OCI-M2 (cell line): ENCODE measurements around the gene SOX15.
"Not testable (repeated sequence)": the region's sequence is repeated elsewhere in the genome, so short reads cannot be mapped to it uniquely, and the experiment has no call there.

Experiments
- DNase-seq: peaks from one replicate; lab custom pipeline; 2025; ENCODE audit not compliant: unreplicated experiment; lab: John Stamatoyannopoulos, UW

The SOX15 gene

DNA sequence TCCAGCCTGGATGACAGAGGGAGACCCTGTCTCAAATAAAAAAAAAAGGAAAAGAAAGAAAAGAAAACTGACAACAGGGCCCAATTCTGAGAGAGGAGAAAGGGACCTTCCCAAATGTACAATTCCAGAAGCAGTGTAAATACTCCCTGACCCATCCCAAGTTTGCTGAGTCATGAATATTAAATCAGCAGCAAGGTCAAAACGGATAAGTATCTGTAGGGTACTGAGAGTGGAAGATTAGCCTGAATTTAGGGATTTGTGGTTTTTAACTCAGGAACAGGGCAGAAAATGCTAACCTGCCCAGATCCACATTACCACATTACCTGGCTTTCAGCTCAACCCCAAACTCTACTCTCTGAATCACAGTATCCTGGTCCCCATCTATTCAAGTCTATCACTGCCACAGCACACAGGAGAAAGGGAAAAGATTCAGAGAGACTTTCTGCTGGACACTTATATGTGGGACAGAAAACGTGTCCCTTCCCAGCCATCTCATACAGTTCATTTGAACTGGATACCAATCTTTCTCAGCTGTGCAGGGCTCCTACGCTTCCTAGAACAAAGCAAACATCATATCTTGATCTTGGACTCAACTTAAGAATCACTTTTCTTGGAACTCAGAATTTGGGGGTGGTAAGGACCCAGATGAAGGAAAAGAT is 21.9 kb upstream of the SOX15 start:
- DNase-seq, result no peak

- DNase-seq, result no peak
These were observed 20.7 kb upstream of the SOX15 start for GRCh38 chr17:7610641-7611040.

- DNase-seq, result no peak
These were observed 16.4 kb upstream of the SOX15 start for GRCh38 chr17:7606280-7606679.

- not testable (repeated sequence) for DNase-seq
These were observed 7.7 kb upstream of the SOX15 start for GRCh38 chr17:7597561-7597960.

- no peak for DNase-seq
These were observed 3.4 kb upstream of the SOX15 start for GRCh38 chr17:7593296-7593695.

DNA sequence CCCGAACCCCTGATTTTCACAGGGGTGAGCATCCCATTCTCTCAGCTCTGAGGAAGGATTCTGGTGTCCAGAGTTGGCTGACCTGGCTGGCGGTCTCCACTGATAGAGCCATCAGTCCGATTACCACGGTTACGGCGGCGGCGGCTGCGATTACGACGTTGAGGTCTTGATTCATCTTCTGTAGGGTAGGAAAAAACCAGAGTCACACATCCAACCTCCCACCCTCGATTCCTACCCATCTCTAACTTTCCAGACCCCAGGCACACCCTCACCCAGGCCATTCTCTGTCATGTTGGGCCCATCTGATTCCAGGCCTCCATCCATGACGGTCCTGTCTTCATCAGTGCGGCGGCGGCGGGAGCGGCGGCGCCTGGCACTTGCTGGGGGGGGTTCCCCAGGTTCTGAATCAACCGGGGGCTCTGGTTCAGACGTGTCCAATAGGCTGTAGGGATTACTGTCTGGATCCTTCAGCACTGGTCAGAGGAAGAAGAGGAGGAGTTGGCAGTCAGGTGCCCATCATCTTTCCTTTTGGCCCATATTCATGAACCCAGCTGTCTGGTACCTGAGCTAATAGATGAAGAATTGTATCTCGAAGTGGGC is 2.6 kb upstream of the SOX15 start:
- no peak for DNase-seq

- DNase-seq, result no peak
These were observed 1.7 kb upstream of the SOX15 start for GRCh38 chr17:7591596-7591995.

GRCh38 chr17:7590743-7591142 is 849 bp upstream of the SOX15 start:
- DNase-seq, result no peak

DNA sequence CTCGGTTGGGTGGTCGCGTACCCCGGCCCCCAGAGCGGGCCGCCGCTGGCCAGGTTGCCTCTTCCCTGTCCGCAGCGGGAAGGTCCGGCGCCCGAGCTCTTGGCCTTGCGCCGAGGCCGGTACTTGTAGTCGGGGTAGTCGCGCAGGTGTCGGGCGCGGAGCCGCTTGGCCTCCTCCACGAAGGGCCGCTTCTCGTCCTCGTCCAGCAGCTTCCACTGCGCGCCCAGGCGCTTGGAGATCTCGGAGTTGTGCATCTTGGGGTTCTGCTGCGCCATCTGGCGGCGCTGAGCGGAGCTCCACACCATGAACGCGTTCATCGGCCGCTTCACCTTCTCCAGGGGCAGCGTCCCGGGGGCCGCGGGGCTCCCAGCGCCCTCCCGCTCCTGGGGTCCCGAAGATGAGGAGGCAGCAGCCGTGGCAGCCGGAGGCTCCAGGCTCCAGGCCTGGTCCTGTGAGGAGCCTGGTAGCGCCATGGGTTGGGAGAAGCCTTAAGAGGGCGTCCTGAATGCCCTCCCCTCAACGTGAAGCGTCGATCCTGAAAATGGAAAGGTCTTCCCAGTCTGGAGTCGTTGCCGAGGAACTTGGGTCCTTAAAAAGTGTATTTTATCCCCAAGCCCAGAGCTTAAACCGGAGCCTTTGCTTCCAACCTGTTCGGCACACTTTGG is 558 bp downstream of the SOX15 start:
- no peak for DNase-seq

DNA sequence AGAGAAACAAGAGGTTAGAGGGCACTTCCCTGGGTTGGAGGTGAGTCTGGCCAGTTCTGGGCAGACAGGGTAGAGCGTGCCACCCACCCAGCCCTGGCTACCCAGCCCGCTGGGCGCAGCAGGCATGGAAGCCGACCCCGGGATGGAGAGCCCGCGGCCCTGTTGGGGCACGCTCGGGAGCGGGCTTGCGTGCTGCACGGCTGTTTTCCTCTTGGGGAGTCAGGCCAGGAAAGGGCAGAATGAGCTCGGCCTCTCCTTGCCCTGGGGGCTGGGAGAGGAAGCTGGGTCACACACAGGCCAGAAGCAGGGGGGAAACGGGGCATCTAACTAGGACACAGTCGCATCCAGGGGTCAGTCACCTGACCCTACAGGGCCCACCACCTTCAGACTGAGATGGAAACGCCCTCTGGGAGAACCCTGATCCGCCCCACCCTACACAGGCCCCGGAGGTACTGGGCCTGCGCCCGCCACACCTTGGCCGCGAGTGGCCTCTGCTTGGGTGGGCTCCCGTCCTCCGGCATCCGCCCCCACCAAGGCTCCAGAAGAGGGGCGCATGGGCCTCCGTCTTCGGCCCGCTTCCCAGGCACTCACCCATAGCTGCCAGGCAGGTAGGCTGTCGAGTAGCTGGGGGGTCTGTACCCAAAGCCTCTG is 1.2 kb downstream of the SOX15 start:
- no peak for DNase-seq

DNA sequence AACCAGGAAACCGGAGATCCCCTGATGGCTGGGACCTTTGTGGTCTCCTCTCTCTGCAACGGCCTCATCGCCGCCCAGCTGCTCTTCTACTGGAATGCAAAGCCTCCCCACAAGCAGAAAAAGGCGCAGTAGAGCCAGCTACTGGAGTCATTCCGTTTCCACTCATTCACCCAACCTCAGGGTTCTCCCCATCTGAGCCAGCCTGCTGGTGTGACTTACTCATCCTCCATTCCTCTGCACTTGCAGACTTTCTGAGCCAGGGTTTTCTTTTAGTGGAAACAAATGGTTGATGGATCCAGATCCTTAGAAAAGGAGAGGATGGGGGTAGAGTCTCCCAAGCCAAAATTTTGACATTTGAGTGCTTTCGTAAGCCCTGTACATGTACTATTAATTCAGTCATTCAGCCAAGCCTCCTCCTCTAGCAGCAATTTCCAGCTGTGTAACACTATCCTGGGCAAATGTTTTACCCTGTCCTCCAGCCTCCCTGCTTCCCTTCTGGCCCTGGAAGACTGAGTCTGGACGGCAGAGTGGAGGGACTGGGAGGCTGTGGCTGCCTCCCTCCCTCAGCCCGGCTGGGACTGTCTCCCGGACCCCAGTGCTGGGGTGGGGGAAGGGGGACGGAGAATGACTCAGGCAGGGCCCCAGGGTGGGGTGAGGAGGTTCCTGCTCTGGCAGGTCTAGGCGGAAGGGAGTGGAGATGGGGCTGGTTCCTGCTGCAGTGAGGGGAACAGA is 2.3 kb downstream of the SOX15 start:
- DNase-seq, result no peak

DNA sequence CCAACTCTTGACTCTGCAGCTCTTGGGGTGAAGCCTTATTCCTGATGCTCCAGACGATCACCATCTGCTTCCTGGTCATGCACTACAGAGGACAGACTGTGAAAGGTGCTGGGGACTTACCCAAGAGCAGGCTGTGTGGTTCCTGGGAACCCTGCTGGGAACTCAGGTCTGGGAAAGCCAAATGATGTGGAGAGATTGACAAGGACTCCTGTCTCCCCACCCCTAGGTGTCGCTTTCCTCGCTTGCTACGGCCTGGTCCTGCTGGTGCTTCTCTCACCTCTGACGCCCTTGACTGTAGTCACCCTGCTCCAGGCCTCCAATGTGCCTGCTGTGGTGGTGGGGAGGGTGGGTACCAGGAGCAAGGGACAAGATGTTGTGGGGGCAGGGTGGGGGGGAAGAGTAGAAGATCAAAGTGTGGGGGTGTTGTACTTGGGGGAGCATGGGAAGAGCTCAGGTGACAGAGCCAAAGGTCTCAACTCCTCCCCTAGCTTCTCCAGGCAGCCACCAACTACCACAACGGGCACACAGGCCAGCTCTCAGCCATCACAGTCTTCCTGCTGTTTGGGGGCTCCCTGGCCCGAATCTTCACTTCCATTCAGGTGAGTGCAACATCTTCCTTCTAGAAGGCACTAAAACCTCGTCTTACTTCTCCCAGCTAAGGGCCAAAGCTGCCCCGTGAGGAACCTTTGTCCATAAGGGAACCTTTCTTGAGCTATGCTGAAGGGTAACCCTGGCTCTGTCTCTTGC is 3.0 kb downstream of the SOX15 start:
- no peak for DNase-seq

DNA sequence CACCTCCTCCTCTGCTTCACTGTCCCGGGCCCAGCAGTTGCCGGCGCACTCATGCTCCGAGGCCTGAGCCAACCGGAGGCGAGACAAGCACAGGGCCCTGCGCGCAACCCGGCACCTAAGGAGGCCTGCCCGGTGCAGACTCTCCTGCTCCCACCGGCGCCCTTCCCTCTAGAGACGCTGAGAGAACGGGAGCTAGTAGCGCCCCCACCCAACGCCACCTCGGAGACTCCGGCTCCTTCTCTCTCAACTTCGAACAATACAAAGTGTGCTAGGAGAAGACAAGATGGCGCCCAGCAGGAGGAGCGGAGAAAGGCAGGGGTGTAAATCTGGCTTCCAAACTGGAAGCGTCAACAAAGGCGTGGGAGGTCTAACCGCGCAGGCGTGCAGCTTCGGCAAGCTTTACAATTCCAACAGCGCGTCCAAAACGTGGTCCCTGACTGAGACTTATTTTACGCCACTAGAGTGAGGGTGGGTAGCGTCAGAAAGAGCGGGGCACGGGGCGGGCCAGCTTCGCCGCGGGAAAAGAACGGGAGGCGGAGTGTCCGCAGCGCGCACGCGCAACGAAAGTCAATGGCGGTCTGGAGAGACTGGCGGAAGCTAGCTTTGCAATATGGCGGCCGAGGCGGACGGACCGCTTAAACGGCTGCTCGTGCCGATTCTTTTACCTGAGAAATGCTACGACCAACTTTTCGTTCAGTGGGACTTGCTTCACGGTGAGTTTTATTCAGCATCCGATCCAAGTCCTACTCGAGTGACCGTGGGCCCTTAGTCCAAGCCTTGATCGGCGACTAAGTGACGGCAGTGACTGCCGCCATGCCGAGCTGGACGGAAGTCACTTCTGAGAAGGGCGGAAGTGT is 6.4 kb downstream of the SOX15 start, which contains the start of gene MPDU1:
Gene MPDU1, plus strand, starts transcription at position 600 of the 857 bp plus-strand sequence. Its CDS starts 11 bp downstream, at position 611.
- DNase-seq, result peak; percentile 91

GRCh38 chr17:7582396-7583252 is 7.3 kb downstream of the SOX15 start:
- DNase-seq, result no peak

- DNase-seq, result no peak
These were observed 9.0 kb downstream of the SOX15 start for GRCh38 chr17:7580604-7581575.

- no peak for DNase-seq
These were observed 9.9 kb downstream of the SOX15 start for GRCh38 chr17:7579834-7580603.
